OCI-M1 (cell line): Measurements from ENCODE around the gene TXNRD2.
"Not testable (repeated sequence)": the region's sequence is repeated elsewhere in the genome, so short reads cannot be mapped to it uniquely, and the experiment has no call there.

ENCODE experiments used
- DNase-seq: peaks from one replicate; lab custom pipeline; 2025; lab: John Stamatoyannopoulos, UW

Gene TXNRD2

DNA sequence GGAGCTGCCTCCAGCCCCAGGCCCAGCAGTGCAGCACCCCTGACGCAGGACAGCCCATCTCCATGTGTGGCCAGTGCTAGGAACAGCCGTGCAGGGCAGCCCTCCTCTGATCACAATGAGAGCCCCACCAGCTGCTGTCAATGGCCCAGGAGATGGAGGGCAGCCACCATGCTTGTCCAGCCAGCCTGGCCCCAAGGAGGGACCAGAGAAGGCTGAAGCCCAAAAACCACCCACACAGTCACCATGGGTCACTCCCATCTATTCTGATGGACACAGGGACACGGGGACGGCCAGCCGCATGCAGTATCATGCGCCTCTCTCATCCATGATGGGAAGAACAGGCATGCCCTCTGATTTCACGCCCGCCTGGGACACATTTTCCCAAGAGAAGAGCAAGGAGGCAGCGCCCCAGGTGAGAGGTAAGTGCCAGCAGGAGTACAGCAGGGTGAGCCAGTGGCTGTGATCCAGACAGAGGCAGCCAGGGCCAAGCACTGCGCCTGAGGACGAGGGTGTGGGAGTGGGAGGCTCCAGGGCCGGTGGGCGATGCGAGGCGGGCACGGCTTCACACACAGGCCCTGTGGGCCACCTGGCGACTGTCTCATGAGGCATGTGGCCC is 53.4 kb downstream of the TXNRD2 start:
- no peak for DNase-seq

DNA sequence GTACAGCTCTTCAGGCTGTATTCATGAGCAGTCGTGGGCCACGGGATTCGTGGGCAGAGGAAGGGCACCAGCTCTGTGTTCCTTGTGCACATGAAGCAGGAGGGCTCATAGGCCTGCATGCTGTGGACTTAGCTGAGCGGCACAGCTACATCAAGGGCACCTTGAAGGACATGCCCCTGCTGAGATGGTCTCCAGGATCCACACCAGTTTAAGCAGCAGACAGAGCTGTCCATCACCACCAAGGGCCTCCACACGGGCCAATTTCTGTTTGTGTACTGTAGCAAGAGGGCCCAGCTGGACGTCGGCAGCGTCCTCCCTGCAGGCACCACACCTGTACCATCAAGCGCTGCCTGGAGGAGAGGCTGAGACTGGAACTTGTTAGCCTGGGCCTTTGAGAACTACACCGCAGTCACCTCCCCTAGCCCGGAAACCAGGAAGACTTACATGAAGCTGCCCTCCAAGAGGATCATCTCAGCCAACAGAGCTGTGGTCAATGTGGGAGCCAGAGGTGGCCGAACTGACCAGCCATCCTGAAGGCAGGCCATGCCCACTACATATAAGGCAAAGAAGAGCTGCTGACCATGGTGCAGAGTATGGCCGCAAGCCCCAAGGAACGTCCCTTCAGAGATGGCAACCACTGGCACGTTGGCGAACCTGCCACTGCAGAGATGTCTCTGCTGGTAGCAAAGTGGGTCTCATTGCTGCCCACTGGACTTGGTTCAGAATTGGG is 54.2 kb downstream of the TXNRD2 start:
- DNase-seq, result no peak

DNA sequence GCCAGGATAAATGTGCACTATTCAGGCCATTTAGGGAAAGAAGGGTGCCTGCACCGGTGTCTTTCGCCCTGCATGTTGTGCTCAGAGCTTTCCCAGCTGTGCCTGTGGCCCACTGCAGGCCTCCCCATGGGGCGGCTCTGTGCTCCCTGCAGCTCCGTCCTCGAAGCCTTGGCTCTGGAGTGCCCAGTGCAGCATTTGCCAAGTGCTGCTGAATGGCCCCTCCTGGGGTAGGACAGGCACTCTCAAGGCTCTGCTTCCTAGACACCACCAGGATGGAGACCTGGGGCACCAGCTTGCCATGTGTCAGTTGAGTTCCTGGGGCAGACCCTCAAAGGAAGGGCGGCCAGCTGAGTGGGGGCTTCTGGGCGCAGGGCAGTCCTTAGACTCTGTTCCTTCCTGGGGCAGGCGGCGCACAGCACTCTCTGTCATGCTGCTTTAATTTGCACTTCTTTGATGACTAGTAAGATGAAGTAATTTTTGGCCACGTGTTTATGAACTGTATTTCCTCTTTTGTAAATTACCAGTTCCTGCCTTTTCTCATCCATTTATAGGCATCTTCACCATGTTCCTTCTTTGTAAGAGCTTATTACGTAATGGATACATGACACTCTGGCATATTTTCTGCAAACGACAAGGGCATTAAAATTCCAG is 54.9 kb downstream of the TXNRD2 start:
- DNase-seq, result peak; percentile 92

DNA sequence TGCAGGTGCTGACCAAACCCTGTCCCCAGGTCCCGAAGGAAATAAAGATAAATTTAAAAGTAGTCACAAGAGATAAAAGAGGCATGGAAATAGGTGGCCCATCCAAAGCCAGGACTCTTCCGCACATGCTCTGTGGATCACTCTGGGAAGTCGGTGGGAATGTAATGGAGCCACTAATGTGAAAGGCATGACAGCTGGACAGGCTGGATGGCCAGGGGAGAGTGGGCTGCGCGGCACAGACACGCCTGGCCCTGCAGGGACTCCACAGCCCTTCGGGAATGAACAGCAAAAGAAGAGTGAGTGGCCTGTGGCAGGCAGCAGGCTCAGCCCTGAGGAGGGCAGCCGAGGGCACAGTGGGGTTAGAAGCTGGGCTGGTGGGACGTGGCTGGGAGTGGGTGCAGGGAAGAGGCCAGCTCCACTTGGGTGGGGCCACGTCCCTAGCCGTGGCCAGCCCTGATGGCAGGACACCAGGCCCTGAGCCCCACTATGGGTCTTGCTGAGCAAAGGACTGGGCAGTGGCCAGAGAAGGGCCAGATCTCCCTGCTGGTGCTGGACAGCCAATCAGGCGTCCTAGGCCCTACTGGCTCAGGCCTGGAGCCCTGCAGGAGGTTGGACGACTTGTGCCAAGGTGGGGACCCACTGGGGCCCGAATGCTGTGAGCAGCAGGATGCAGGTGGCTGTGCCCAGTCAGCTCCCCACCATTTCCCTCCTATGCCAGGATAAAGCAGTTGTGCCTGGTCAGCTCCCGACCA is 55.6 kb downstream of the TXNRD2 start:
- no peak for DNase-seq

DNA sequence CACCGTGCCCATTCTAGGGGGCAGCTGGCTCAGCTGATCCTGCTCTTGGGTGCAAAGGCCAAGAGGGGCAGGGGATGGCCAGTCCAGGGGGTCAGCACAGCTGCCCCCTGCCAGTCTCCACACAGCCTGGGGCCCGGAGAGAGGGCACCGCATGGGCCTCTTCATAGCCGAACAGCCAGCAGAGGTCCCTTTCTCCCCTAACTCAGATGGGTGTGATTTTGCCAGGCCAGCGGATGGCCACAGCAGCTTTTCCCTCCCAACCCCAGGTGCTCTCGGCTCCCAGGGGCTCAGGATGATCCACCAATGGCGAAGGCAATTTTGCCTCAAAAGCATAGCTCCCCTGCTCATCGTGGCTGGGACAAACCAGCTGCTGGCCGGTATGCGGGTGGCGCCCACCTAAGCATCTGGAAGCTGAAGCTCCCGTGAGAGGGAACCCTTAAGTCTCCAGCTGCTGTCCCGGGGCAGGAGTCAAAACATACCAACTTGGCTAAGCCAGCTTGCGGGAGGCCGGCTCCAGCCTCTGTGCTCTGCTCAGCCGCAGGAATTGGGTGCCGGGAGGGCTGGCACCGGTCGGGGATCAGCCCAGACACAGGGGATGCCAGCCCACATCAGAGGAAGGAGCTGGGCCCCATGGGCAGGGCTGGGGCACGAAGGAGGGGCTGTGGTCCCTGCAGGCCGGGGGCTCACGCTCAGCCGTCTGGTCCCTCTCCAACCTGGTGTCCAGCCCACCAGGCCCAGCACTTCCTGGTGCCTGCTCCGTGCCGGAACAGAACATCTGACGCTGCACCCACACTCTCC is 56.5 kb downstream of the TXNRD2 start:
- DNase-seq, result no peak

DNA sequence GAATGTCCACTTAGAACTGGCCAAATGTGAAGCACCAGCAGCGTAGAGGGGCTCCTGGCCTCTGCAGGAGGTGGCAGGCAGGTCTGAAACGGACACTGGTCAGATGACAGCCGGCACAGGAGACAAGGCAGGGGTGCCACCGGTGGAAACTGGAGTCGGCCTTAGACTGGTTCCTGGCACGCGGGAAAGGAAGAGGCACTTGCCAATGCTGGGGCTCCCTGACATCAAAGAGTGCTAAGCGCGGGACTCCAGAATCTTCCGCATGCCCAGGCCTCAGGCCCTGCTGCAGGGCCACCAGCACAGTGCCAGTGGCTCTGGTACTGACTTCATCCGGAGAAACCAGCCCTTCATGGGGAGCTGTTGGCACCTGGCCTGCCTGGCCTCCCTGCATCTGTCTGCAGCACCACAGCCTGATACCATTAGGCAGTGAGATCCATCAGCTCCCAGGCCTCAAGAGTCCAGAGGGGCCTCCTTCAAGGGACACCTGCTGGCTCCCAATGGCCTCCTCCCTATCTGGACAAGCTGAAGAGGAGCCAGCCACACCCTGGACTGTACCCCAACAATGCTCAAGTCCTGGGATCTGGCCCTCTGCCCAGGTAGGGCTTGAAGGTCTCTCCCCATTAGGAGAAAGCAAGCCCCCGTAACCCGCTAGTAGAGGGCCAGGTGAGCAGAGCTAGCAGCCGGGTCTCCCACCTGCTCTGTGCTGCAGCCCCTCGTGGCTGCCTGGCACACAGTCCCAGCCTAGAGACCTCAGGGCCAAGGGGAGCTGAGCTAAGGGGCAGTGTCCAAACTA is 57.3 kb downstream of the TXNRD2 start:
- DNase-seq, result no peak

DNA sequence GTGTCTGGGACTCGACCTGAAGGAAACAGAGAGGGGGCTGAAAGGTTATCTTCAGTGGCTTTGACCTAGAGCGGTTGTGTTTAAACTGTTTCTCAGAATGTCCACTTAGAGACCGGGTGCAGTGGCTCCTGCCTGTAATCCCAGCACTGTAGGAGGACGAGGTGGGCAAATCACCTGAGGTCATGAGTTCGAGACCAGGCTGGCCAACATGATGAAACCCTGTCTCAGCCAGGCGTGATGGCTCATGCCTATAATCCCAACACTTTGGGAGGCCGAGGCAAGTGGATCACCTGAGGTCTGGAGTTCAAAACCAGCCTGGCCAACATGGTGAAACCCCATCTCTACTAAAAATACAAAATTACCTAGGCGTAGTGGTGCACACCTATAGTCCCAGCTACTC is 58.2 kb downstream of the TXNRD2 start:
- not testable (repeated sequence) for DNase-seq

DNA sequence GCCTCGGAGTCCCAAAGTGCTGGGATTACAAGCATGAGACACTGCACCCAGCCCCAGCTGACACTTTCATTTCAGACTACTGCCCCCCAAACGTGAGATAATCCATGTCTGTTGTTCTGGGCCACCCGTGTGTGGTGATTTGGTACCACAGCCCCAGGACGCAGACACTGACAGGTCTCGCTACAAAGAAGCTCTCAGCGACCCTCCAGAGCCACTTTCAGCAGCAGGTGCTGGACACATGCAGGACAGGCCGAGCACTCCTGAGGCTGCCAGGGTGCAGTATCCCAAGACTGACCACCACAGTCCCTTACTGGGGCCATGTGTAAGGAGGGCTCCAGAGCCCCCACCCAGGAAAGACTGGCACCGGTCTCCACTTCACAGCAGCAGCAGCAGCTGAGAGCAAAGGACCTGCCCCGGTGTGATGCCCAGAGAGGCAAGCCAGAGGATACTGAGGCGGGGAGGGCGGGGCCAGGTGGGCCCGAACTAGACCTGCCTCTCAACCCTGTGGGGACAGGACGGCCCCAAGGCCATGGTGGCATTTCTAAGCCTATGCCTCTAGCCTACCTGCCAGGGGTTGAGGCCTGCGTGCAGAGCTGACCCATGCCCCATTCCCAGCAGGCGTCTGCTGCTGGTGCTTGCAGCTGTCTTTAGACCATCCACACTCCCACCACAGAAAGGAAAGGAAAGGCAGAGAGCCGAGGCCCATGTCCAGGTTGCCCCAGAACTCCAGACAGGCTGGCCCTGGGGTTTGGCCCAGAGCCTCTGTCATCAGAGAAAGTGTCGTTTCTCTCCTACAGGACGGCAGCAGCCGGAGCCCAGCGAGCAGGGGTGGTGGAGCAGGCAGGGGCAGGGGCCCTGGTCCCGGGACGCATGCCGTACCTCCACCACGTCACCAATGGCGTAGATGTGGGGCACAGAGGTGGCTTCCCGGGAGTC is 58.9 kb downstream of the TXNRD2 start:
- DNase-seq, result no peak

DNA sequence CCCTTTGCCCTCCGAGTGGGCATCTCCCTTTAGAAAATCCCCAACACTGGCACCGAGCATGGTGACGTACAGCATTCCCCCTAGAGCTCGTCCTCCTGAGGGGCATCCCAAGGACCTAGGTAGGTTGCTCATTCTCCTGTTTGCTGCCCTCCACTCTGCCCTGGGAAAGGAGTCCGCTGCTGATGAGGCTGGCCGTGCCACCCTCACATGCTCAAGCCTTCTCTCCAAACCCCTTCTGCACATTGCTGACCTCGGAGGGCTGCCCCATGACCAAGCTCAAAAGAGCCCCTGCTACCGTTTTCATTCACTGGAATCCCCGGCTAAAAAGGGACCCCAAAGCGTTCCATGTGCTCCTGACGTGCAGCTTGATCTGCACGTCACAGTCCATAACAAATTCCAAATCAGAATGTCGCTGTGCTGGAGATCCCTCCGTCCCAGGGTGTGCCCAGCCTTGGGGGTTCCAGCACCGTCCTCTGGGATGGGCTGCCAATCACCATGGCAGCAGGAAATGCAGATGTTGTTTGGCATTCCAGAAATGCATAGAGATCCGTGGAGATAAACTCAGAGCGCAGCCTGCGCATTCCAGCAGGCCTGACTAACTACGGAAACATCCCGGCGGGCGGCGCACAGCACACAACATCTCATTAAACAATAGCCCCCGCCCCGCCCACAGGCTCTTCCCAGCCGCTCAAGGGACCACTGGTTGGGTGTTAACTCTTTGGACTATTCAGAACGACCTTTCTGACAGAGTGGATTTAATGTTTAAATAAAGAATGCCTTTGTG is 60.6 kb downstream of the TXNRD2 start:
- no peak for DNase-seq

DNA sequence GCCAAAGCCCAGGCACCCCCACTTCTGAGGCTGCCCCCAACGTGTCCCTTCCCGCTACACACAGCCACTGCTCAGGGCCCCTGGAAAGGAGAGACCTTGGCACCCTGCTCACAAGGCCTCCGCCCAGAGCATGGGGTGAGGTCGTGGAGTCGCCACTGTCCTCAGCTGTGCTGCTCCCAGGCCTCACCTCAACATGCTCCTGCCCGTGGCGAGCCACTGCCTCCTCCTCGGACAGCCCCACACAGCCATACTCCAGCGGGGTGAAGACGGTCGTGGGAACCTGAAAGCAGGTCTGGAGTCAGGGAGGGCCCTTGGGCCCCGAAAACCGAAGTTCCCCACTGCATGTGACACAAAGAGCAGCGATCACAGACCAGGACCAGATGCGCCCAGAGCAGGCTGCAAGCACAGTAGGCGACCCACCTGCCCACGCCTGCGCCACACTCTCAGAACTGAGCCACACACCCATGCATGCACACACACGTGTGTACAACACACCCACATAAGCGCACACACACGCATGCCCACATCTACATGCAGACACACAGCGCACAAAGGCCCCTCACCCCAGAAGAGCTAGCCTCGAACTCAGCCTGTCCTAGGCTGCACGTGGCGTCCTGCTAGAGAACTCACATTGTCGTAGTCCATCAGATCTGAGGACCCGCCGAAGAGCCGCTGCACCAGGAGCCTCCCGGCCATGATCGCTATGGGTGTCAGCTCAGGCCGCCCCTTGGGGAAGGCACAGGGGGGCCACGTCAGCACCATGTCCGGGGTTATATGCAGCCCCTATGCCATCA is 61.4 kb downstream of the TXNRD2 start:
- no peak for DNase-seq

DNA sequence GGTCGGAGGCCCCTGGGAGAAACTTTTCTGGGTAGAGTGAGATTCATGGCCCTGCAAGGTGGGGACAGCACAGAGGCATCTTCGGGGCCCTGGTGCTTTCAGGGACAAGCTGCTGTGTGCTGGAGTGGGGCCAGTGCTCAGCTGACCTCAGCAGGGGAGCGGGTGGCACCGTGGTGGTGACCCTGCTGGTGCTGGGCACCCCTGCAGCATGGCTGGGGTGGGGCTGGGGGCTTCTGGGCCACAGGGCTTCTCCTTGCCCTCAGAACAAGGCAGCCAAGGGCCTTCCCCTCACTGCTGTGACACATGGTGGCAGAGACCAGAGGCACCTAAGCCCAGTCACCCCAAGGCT is 62.0 kb downstream of the TXNRD2 start:
- DNase-seq, result no peak

DNA sequence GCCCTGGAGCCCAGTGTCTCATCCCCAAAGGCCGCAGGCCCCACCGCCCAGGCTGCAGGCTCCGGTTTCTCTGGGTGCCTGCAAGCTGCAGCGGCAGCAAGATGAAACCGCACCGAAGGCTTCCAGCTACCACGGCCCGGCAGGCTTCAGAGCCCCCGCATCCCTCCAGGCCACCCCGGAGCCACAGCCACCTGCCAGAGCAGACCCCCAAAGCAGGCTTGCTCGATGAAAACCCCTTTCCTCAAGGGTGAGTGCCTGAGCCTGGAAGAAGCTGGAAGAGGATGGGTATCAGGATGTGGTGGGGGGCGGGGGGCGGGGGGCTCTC is 62.4 kb downstream of the TXNRD2 start:
- no peak for DNase-seq

DNA sequence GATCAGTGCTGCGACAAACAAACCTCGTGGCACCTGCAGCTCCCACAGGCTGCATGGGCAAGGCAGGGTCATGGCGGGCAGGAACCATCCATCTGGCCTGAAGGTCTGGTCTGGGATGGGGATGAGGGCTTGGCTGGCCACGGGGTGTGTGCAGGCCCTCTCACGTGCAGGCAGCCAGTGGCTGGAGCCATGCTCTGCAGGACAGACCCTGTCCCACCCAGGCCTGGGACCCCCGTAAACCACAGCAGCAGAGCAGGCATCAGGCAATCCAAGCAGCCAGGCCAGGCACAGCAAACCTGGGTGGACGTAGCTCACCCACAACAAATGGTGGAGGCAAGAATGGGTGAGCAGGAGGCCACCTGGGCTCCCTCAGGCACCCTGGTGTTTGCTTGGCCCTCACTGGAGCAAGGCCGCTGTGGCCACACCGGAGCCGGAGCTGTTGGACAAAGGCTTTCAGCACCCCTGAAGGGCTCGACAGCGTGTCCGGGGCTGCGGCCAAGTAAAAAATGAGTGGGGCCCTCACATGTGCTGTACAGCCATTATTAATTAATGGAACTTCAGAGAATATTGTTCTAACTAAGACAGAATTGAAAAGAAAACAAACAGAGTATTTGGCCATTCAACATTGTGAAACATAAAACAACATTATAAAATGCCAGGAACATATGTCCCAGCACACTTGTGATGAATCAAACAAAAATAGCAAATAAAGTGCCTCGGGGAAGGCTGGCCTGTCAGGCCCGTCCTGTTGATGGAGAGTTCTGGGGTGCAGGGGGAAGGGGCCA is 63.0 kb downstream of the TXNRD2 start:
- no peak for DNase-seq

DNA sequence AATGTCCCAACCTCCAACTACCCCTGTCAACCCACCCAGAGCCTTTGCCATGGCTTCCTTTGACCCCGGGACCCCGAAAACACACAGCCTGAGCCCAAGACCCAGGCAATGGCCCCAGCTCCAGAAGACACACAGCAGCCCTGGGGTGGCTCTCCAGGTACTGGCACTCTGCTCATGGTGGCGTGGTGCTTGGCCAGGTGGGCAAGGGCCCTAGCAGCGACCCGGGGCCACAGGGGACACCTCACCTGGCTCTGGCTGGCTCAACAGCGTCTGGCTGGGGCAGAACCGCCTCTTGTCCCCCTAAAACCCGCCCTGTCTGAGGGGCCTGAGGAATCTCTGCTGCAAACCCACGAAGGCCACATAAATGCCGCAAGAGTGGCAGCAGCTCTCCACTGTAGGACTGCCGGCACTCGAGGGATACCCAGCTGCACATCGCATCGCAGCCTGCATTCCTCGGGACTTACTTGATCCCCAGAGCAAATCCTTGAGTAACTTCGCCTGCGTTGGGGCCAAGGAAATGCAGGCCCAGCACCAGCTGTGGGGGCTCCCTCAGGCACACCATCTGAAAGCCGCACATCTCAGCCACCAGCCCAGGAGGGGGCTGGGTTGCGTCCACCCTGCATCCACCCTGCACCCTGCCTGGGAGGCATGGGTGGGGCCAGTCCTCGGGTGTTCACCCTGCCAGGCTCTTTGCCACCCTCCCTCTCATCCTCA is 63.8 kb downstream of the TXNRD2 start:
- no peak for DNase-seq

DNA sequence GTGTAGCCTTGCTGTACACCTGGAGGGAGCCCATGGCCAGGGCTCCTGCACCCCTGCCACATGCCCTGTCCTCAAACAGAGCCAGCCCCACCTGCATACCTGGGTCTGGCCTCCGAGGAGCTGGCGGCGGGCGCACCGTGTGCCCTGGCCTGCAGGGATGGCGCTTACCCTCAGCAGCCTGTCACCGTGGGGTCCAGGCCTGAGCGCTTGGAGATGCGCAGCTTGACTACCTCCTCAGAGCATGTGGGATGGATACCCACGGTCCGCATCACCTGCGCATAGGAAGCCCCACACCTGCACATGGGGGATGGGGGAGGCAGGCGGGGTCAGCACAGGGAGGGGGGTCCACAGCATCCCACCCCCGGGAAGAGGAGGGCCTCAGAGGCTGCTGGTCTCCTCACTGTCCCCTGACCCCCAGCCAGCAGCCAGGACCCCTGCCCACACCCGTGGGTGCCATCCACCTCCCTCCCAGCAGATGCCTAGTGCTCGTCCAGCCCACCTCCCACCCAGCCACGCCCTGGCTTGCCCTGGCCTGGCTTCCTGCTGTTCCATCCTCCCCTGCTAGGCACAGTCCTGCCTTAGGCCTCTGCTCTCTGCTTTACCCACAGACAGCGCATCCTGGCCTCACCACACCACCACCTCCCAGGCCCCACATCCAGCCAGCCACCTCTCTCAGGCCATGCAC is 64.5 kb downstream of the TXNRD2 start:
- DNase-seq, result no peak

DNA sequence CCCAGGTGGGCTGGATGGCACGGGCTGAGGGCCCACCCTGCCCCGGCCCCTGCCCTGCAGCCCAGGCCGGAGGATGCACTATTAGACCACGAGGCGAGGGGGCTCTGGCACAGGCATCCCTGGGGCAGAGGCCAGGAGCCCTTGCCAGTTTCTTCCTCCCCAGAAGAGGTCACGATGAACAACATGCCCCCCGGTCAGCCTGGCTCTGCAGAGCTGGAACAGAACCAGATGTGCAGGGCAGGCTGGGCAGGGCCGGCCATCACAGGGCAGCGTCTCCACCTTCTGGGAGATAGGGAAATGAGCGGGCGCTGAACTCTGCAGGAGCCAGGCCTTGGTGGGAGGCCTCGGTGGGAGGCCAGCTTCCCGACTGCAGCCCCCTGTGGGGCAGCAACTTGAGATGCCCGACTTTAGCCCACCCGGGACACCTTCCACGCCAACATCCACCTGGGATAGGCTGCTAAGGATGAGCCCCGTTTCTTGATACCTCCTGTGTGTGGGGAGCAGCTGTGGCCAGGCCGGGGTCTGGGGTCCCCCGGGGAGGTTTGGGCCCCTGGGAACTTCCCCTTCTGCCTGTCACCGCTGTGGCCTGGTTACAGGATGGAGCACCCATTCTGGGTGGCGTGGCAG is 65.2 kb downstream of the TXNRD2 start:
- DNase-seq, result no peak
